BLaER1 (cell line): Measurements from ENCODE around the gene MREG.
"Not testable (repeated sequence)": the region's sequence is repeated elsewhere in the genome, so short reads cannot be mapped to it uniquely, and the experiment has no call there.

Source experiments
- H3K27ac ChIP-seq: shearing (Covaris generic); formaldehyde crosslinking; 2 replicates; pipeline ENCODE4 v1.8.1; 2022
- H3K27me3 ChIP-seq: shearing (Covaris generic); formaldehyde crosslinking; 2 replicates; pipeline ENCODE4 v1.8.1; 2022
- H3K36me3 ChIP-seq: shearing (Covaris generic); formaldehyde crosslinking; 2 replicates; pipeline ENCODE4 v1.8.1; 2022
- H3K4me1 ChIP-seq: shearing (Covaris generic); formaldehyde crosslinking; 2 replicates; pipeline ENCODE4 v1.8.1; 2022
- H3K4me2 ChIP-seq: shearing (Covaris generic); formaldehyde crosslinking; 2 replicates; pipeline ENCODE4 v1.8.1; 2022
- H3K4me3 ChIP-seq: shearing (Covaris generic); formaldehyde crosslinking; 2 replicates; pipeline ENCODE4 v1.8.1; 2022
- H3K9ac ChIP-seq: shearing (Covaris generic); formaldehyde crosslinking; 2 replicates; pipeline ENCODE4 v1.8.1; 2022
- H3K9me3 ChIP-seq: shearing (Covaris generic); formaldehyde crosslinking; 2 replicates; pipeline ENCODE4 v1.8.1; 2022
- H4K20me1 ChIP-seq: shearing (Covaris generic); formaldehyde crosslinking; 2 replicates; pipeline ENCODE4 v1.8.1; 2022
- Cebpa-rat ChIP-seq: shearing (Covaris generic); IDR thresholded peaks from 2 replicates; pipeline ENCODE4 v1.8.1; 2022

The MREG gene

GRCh38 chr2:215973954-215974699 is 39.2 kb downstream of the MREG start:
- H3K27me3 ChIP-seq, result no peaks in the 10 kb centered on the region

DNA sequence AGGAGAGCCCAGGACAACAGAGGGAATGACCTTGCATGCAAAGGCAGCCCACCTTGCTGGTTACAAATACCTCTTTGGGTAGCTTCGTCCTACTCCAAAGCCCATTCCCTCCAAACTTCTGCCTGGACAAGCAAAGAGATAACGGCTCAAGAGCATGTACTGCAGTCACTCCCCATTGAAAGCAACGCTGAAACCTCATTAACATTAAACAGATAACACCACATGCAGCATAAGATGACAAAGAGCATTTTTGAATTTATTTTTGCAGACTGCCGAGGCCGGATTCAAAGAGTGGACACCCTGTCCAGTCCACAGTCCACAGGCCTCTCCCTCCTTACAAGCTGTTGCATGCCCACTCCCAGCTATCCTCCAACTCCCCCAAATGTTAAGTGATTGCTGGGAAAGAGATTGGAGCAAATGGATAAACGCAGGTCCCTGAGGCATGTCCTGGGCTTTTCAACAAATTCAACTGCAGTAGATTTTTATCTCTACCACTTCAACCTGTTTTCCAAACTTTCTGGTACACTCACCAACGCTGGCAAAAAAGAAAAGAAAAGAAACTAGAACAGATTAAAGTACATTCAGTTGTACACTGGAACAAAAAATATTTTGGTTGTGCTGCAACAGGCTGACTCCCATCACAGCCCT is 40.1 kb downstream of the MREG start:
- H3K27ac ChIP-seq, result no peak overlapping the region
- H4K20me1 ChIP-seq, result no peaks in the 10 kb centered on the region; the same call in 1 of the 2 replicates
- H3K4me3 ChIP-seq, result no peak overlapping the region
- H3K9me3 ChIP-seq, result peaks cover 27% of the 10 kb centered on the region
- H3K4me2 ChIP-seq, result no peak overlapping the region
- H3K4me1 ChIP-seq, result peaks cover 23% of the 10 kb centered on the region
- no peak overlapping the region for H3K9ac ChIP-seq
- H3K36me3 ChIP-seq, result peaks cover 9% of the 10 kb centered on the region; the same call in 1 of the 2 replicates
- H3K27me3 ChIP-seq, result no peaks in the 10 kb centered on the region
- no peak for TF ChIP-seq Cebpa-rat

More at GRCh38 chr2:215973954-215974699, 39.2 kb downstream of the MREG start:
- H3K4me1 ChIP-seq, result peaks cover 15% of the 10 kb centered on the region
- no peak overlapping the region for H3K4me2 ChIP-seq
- H3K9me3 ChIP-seq, result peaks cover 27% of the 10 kb centered on the region
- H3K9ac ChIP-seq, result no peak overlapping the region
- no peak overlapping the region for H3K27ac ChIP-seq
- H3K4me3 ChIP-seq, result no peak overlapping the region
- H3K36me3 ChIP-seq, result peaks cover 9% of the 10 kb centered on the region; the same call in 1 of the 2 replicates
- no peaks in the 10 kb centered on the region for H4K20me1 ChIP-seq
- TF ChIP-seq Cebpa-rat, result no peak

- no peak overlapping the region for H3K4me3 ChIP-seq
- no peak overlapping the region for H3K4me2 ChIP-seq
- H4K20me1 ChIP-seq, result no peaks in the 10 kb centered on the region; the same call in 1 of the 2 replicates
- peaks cover 23% of the 10 kb centered on the region for H3K9me3 ChIP-seq
- no peak for TF ChIP-seq Cebpa-rat
- H3K9ac ChIP-seq, result no peak overlapping the region
- peaks cover 39% of the 10 kb centered on the region for H3K4me1 ChIP-seq
- H3K27ac ChIP-seq, result no peak overlapping the region
- H3K27me3 ChIP-seq, result no peaks in the 10 kb centered on the region
- peaks cover 9% of the 10 kb centered on the region; the same call in 1 of the 2 replicates for H3K36me3 ChIP-seq
Measured at GRCh38 chr2:215971671-215972070, 41.7 kb downstream of the MREG start.

DNA sequence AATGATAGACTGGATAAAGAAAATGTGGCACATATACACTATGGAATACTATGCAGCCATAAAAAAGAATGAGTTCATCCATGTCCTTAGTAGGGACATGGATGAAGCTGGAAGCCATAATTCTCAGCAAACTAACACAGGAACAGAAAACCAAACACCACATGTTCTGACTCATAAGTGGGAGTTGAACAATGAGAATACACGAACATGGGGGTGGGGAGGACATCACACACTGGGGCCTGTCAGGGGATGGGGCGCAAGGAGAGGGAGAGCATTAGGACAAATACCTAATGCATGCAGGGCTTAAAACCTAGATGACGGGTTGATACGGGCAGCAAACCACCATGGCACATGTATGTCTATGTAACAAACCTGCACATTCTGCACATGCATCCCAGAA is 42.5 kb downstream of the MREG start:
- Histone ChIP-seq H3K4me1 (peaks cover 40% of the 10 kb centered on the region), H3K9me3 (peaks cover 17% of the 10 kb centered on the region; the same call in 1 of the 2 replicates)
- not testable (repeated sequence) for H3K27ac ChIP-seq, H3K36me3 ChIP-seq, H3K4me2 ChIP-seq, H4K20me1 ChIP-seq, H3K4me3 ChIP-seq, H3K9ac ChIP-seq, H3K27me3 ChIP-seq

DNA sequence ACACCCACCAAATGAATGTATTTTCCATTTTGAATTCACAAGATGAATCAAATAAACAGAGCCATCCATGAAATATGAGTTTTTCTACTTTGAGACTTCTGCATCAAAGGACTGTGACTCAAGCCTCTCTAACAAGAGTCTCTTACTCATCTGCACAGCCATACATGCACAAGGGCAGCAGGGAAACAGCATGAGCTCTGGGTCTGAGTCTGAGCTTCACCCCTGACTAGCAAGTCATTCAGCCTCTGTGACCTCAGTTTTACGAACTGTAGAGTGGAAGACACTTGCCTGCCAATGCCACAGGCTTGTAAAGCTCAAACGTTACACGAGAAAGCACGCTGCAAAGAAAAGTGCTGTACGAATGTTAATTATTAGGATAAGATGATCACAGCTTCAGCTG is 42.9 kb downstream of the MREG start:
- no peaks in the 10 kb centered on the region; the same call in 1 of the 2 replicates for H4K20me1 ChIP-seq
- no peak overlapping the region for H3K9ac ChIP-seq
- no peak overlapping the region for H3K4me3 ChIP-seq
- peak overlapping the region; percentile 76 for H3K4me2 ChIP-seq
- TF ChIP-seq Cebpa-rat, result no peak
- H3K9me3 ChIP-seq, result peaks cover 17% of the 10 kb centered on the region; the same call in 1 of the 2 replicates
- H3K27ac ChIP-seq, result no peak overlapping the region
- peaks cover 5% of the 10 kb centered on the region; the same call in 1 of the 2 replicates for H3K36me3 ChIP-seq
- H3K4me1 ChIP-seq, result peaks cover 40% of the 10 kb centered on the region
- H3K27me3 ChIP-seq, result no peaks in the 10 kb centered on the region

GRCh38 chr2:215969131-215969841 is 44.1 kb downstream of the MREG start:
- peaks cover 5% of the 10 kb centered on the region; the same call in 1 of the 2 replicates for H3K36me3 ChIP-seq
- peak overlapping the region; percentile 16; the same call in 1 of the 2 replicates for H3K27ac ChIP-seq
- no peak for TF ChIP-seq Cebpa-rat
- H3K4me1 ChIP-seq, result peaks cover 40% of the 10 kb centered on the region
- H4K20me1 ChIP-seq, result no peaks in the 10 kb centered on the region; the same call in 1 of the 2 replicates
- peak overlapping the region; percentile 34; the same call in 1 of the 2 replicates for H3K9ac ChIP-seq
- peaks cover 17% of the 10 kb centered on the region; the same call in 1 of the 2 replicates for H3K9me3 ChIP-seq
- H3K4me3 ChIP-seq, result no peak overlapping the region
- H3K27me3 ChIP-seq, result no peaks in the 10 kb centered on the region
- H3K4me2 ChIP-seq, result peak overlapping the region; percentile 76

- Histone ChIP-seq H3K27ac (0 out of 2 replicates have a peak overlapping the region, but pooled peaks have one; percentile 3), H3K4me1 (peaks cover 40% of the 10 kb centered on the region), H3K27me3 (no peaks in the 10 kb centered on the region), H3K9me3 (peaks cover 17% of the 10 kb centered on the region; the same call in 1 of the 2 replicates), H3K9ac (no peak overlapping the region), H4K20me1 (no peaks in the 10 kb centered on the region; the same call in 1 of the 2 replicates), H3K36me3 (peaks cover 5% of the 10 kb centered on the region; the same call in 1 of the 2 replicates), H3K4me3 (no peak overlapping the region), H3K4me2 (peak overlapping the region; percentile 76)
- no peak for TF ChIP-seq Cebpa-rat
Measured at GRCh38 chr2:215968499-215968898, 44.9 kb downstream of the MREG start.

- no peak overlapping the region for H3K9ac ChIP-seq
- no peaks in the 10 kb centered on the region for H3K27me3 ChIP-seq
- peaks cover 40% of the 10 kb centered on the region for H3K4me1 ChIP-seq
- H3K4me3 ChIP-seq, result no peak overlapping the region
- no peak for TF ChIP-seq Cebpa-rat
- no peaks in the 10 kb centered on the region; the same call in 1 of the 2 replicates for H4K20me1 ChIP-seq
- peaks cover 20% of the 10 kb centered on the region; the same call in 1 of the 2 replicates for H3K9me3 ChIP-seq
- H3K27ac ChIP-seq, result no peak overlapping the region
- H3K36me3 ChIP-seq, result peaks cover 5% of the 10 kb centered on the region; the same call in 1 of the 2 replicates
- H3K4me2 ChIP-seq, result peak overlapping the region; percentile 76
Measured at GRCh38 chr2:215967590-215968378, 45.6 kb downstream of the MREG start.

DNA sequence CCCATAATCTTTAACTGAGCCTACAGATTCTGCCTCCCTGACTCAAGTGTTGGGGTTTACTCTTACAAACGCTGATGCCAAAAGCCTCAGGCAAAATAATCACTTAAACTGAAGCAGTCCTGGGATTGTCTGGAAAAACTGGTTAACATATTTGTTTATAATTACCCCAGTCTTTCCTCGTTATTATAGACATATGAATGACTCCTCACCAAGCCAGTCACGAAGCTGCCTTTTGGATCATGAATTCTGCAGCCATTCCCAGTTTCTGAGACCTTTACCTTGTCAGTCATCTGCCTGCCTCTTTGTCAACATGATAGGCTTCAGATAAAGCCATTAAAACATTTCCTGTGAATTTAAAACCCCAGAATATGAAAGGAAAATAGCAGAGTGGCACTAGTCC is 46.4 kb downstream of the MREG start:
- H3K9ac ChIP-seq, result no peak overlapping the region
- H3K4me1 ChIP-seq, result peaks cover 40% of the 10 kb centered on the region
- no peak for TF ChIP-seq Cebpa-rat
- no peak overlapping the region for H3K27ac ChIP-seq
- no peak overlapping the region for H3K4me3 ChIP-seq
- peaks cover 5% of the 10 kb centered on the region; the same call in 1 of the 2 replicates for H3K36me3 ChIP-seq
- H3K4me2 ChIP-seq, result no peak overlapping the region
- no peaks in the 10 kb centered on the region for H3K27me3 ChIP-seq
- peaks cover 27% of the 10 kb centered on the region; the same call in 1 of the 2 replicates for H3K9me3 ChIP-seq
- H4K20me1 ChIP-seq, result no peaks in the 10 kb centered on the region; the same call in 1 of the 2 replicates
